Mesendoderm (in vitro differentiated cells): ENCODE measurements around the gene PRDM2.

Experiments used
- DNase-seq: peaks from one replicate; pipeline ENCODE4 v3.0.0; 2013
- H2AK5ac ChIP-seq: 2 replicates; pipeline ENCODE4 v1.6.1; 2013; ENCODE audit warnings: low read length, inconsistent platforms
- H2BK120ac ChIP-seq: 2 replicates; pipeline ENCODE4 v1.6.1; 2013; ENCODE audit warnings: low read depth, mild to moderate bottlenecking, low read length, moderate library complexity, mixed read lengths
- H2BK15ac ChIP-seq: replicated peaks from 2 replicates; pipeline ENCODE4 v1.6.1; 2013; ENCODE audit warnings: low read depth, mild to moderate bottlenecking, moderate library complexity
- H2BK5ac ChIP-seq: 2 replicates; pipeline ENCODE4 v1.6.1; 2013; ENCODE audit warnings: low read length, inconsistent platforms
- H3K18ac ChIP-seq: 2 replicates; pipeline ENCODE4 v1.6.1; 2013; ENCODE audit warnings: mild to moderate bottlenecking, low read length, mixed read lengths
- H3K23ac ChIP-seq: one replicate; pipeline ENCODE4 v1.6.1; 2013; ENCODE audit warnings: low read length
- H3K27ac ChIP-seq: 2 replicates; pipeline ENCODE4 v1.5.1; 2013; ENCODE audit warnings: low read depth, mild to moderate bottlenecking, inconsistent platforms, low read length, moderate library complexity
- H3K27me3 ChIP-seq: 2 replicates; pipeline ENCODE4 v1.6.1; 2013; ENCODE audit warnings: low read length, control low read depth, mild to moderate bottlenecking, inconsistent platforms; ENCODE audit not compliant: insufficient read depth, poor library complexity
- H3K36me3 ChIP-seq: 2 replicates; pipeline ENCODE4 v1.6.1; 2013; ENCODE audit warnings: low read length, inconsistent platforms; ENCODE audit not compliant: control insufficient read depth, insufficient read depth
- H3K4ac ChIP-seq: one replicate; pipeline ENCODE4 v1.6.1; 2013; ENCODE audit warnings: low read depth, mild to moderate bottlenecking, low read length, moderate library complexity
- H3K4me1 ChIP-seq: 2 replicates; pipeline ENCODE4 v1.6.1; 2013; ENCODE audit warnings: low read depth, low read length, inconsistent platforms; ENCODE audit not compliant: control insufficient read depth
- H3K4me2 ChIP-seq: 2 replicates; pipeline ENCODE4 v1.6.1; 2013; ENCODE audit warnings: low read length
- H3K4me3 ChIP-seq: 2 replicates; pipeline ENCODE4 v1.5.1; 2013; ENCODE audit warnings: mild to moderate bottlenecking, low read length
- H3K56ac ChIP-seq: one replicate; pipeline ENCODE4 v1.6.1; 2013; ENCODE audit warnings: low read length
- H3K79me1 ChIP-seq: 2 replicates; pipeline ENCODE4 v1.6.1; 2013; ENCODE audit warnings: low read length, inconsistent platforms
- H3K79me2 ChIP-seq: 2 replicates; pipeline ENCODE4 v1.6.1; 2013; ENCODE audit warnings: mild to moderate bottlenecking, low read length; ENCODE audit not compliant: control insufficient read depth, insufficient read depth
- H3K9ac ChIP-seq: 2 replicates; pipeline ENCODE4 v1.6.1; 2013; ENCODE audit warnings: low read length, inconsistent platforms
- H4K5ac ChIP-seq: one replicate; pipeline ENCODE4 v1.6.1; 2013; ENCODE audit warnings: low read length
- H4K8ac ChIP-seq: one replicate; pipeline ENCODE4 v1.6.1; 2013; ENCODE audit warnings: low read depth, mild to moderate bottlenecking, control low read depth, low read length, moderate library complexity
- WGBS: extraction: QIAGEN DNeasy Blood & Tissue Kit; methylation state at CpG from one replicate; pipeline ENCODE4 v1.1.7; 2013; ENCODE audit warnings: low lambda C conversion rate, missing lambda C conversion rate; ENCODE audit not compliant: insufficient coverage; ENCODE audit errors: extremely low coverage; 5-methylcytosine and 5-hydroxymethylcytosine counted together

PRDM2 gene

DNA sequence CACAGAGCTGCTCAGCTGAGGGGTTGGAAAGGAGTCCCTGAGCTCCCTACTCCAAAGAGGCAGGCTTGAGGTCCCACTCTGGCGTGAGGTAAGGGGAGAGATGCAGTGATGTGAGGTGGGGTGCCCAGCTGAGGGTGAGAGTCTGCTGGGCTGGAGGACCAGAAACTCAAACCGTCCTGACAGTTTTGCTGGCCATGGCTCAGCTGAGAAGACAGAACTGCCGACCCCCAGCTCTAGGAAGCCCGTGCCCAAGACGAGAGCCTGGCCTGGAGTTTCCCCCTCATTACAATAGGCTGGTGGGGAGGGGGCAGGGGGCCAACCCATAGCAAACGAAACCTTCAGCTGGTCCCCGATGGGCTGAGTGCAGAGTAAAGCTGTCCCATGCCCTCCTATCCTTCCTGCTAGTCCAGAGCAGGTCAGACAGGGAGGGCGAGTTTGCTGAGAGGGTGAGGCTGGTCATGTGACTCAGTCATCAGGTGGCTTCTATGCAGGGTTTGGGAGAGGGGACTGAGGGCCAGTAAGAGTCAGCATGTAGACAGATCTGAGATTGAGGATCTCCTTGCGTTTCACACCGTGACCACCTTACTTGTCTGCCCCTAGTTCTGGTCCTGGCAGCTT lies 129.3 kb downstream of the PRDM2 start:
- H2BK15ac ChIP-seq = no peak overlapping the region
- H3K4me1 ChIP-seq = no peaks in the 10 kb centered on the region
- H3K4ac ChIP-seq = no peak overlapping the region
- H3K9ac ChIP-seq = no peak overlapping the region
- no peak overlapping the region for H4K5ac ChIP-seq
- H2BK5ac ChIP-seq = no peak overlapping the region
- no peak overlapping the region for H3K18ac ChIP-seq
- no peak overlapping the region for H3K23ac ChIP-seq
- no peaks in the 10 kb centered on the region for H3K36me3 ChIP-seq
- no CpG with 5 or more reads among the region's 10 CpGs for WGBS
- H3K4me3 ChIP-seq = no peak overlapping the region
- DNase-seq = no peak
- no peak overlapping the region for H3K56ac ChIP-seq
- H4K8ac ChIP-seq = no peak overlapping the region
- H3K4me2 ChIP-seq = no peak overlapping the region
- no peaks in the 10 kb centered on the region for H3K79me1 ChIP-seq
- H2BK120ac ChIP-seq = no peak overlapping the region
- no peaks in the 10 kb centered on the region for H3K79me2 ChIP-seq
- H3K27ac ChIP-seq = no peak overlapping the region
- no peak overlapping the region for H2AK5ac ChIP-seq
- H3K27me3 ChIP-seq = no peaks in the 10 kb centered on the region

DNA sequence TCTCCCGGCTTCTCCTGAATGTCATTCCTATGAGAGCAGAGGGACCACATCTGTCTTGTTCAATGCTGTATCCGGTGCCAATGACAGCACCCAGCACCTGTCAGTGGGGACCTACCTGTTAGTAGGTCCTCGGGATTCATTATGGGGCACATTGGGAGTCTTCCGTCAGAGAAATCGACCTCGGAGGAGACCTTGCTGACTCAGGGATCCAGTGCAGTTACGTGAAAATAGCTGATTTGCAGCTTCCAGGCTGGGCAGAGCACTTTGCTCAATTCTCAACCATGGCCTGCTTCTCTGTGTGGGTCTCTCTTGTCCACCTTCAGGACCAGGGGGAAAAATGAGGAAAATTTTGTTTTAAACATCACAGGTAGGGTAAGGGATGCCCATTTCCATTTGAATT lies 130.2 kb downstream of the PRDM2 start:
- H3K4me3 ChIP-seq = no peak overlapping the region
- H2BK5ac ChIP-seq = no peak overlapping the region
- no peak overlapping the region for H4K8ac ChIP-seq
- H3K79me1 ChIP-seq = no peaks in the 10 kb centered on the region
- no peak overlapping the region for H2AK5ac ChIP-seq
- no peaks in the 10 kb centered on the region for H3K27me3 ChIP-seq
- H3K9ac ChIP-seq = no peak overlapping the region
- no peaks in the 10 kb centered on the region for H3K79me2 ChIP-seq
- H4K5ac ChIP-seq = no peak overlapping the region
- no CpG with 5 or more reads among the region's 7 CpGs for WGBS
- no peak overlapping the region for H2BK120ac ChIP-seq
- no peak for DNase-seq
- no peak overlapping the region for H3K4ac ChIP-seq
- H3K36me3 ChIP-seq = no peaks in the 10 kb centered on the region
- H3K56ac ChIP-seq = no peak overlapping the region
- no peak overlapping the region for H3K18ac ChIP-seq
- no peaks in the 10 kb centered on the region for H3K4me1 ChIP-seq
- H3K27ac ChIP-seq = no peak overlapping the region
- H3K4me2 ChIP-seq = no peak overlapping the region
- no peak overlapping the region for H3K23ac ChIP-seq
- H2BK15ac ChIP-seq = no peak overlapping the region

DNA sequence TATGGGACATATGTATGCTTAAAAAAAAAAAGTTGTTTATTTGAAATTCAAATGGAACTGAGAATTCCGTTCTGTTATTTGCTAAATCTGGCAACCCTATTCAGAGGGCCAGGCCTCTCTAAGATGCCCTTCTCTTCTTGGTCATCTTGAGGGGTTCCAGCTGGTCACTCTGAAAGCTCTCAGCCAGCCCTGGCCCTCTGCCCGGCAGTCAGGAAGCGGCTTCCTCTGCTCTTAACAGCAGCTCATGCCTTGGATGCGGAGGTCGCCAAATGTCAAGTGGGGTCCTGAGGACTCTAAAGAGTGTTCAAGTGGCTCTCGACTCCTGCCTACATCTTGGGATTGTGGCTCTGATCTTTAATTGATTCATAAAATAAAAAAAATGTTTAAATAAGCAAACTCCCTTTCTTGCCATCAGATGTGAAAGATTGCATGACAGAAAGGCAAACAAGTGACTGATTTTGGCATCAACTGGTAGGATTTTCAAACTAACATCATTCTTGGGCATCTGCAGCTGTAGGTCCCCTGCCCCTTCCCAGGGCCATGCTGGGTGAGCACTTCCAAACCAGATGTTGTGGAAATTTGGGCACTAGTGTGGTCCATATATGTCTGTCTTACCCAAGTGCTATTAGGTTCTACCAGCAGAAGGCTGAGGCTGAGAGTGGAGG lies 130.8 kb downstream of the PRDM2 start:
- no peak for DNase-seq
- Histone ChIP-seq H4K8ac (no peak overlapping the region), H2BK120ac (no peak overlapping the region), H3K4me1 (no peaks in the 10 kb centered on the region), H4K5ac (no peak overlapping the region), H3K79me1 (no peaks in the 10 kb centered on the region), H3K4ac (no peak overlapping the region), H3K9ac (no peak overlapping the region), H2BK15ac (no peak overlapping the region), H3K27ac (no peak overlapping the region), H3K56ac (no peak overlapping the region), H3K18ac (no peak overlapping the region), H3K36me3 (no peaks in the 10 kb centered on the region), H2AK5ac (no peak overlapping the region), H3K4me3 (no peak overlapping the region), H2BK5ac (no peak overlapping the region), H3K79me2 (no peaks in the 10 kb centered on the region), H3K23ac (no peak overlapping the region), H3K27me3 (no peaks in the 10 kb centered on the region), H3K4me2 (no peak overlapping the region)
- WGBS = no CpG with 5 or more reads among the region's 6 CpGs

DNA sequence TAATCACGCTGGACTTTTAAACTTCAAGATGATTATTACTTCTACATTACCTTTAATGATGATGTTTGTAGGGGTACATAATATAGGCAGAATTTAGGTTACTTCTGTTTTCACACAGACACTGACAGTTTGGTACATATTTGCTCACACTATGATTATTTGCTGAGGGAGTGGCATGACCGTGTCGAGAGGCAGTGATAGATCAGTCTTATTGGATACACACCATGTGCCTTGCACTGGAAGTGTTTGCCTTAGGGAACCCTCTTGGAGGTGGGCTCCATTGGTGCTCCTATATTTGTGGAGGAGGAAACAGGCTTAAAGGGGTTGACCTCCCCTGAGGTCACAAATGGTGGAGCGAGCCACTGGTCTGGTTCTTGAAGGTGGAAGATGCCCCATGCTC lies 132.1 kb downstream of the PRDM2 start:
- Histone ChIP-seq H3K79me1 (no peaks in the 10 kb centered on the region), H3K56ac (no peak overlapping the region), H3K79me2 (no peaks in the 10 kb centered on the region), H3K4me2 (no peak overlapping the region), H3K9ac (no peak overlapping the region), H2BK120ac (no peak overlapping the region), H2AK5ac (no peak overlapping the region), H2BK5ac (no peak overlapping the region), H3K27me3 (no peaks in the 10 kb centered on the region), H4K5ac (no peak overlapping the region), H2BK15ac (no peak overlapping the region), H3K23ac (no peak overlapping the region), H3K36me3 (no peaks in the 10 kb centered on the region), H3K27ac (no peak overlapping the region), H3K18ac (no peak overlapping the region), H4K8ac (no peak overlapping the region), H3K4me1 (no peaks in the 10 kb centered on the region), H3K4me3 (no peak overlapping the region), H3K4ac (no peak overlapping the region)
- no peak for DNase-seq
- no CpG with 5 or more reads among the region's 4 CpGs for WGBS

DNA sequence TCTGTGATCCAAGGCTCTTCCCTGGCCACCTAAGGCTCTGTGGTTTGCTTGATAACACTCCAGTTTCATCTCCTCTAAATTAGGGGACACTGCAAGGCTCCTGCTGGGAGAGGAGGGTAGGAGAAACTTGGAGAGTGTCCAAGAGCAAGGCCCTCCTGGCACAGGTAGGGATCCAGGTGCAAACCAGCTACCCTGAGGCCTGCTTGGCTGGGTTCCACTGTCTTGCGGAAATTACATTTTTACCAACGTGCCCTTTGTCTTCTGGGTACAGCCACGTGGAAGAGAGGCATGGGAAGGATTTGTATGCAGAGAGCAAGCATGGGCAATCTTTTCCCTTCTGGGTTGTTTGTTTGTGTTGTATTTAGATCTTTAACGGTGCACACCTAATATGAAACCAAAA lies 132.5 kb downstream of the PRDM2 start:
- Histone ChIP-seq H2BK5ac (no peak overlapping the region), H3K4me1 (no peaks in the 10 kb centered on the region), H2BK120ac (no peak overlapping the region), H3K56ac (no peak overlapping the region), H3K27ac (no peak overlapping the region), H3K18ac (no peak overlapping the region), H3K4me3 (no peak overlapping the region), H4K5ac (no peak overlapping the region), H3K79me2 (no peaks in the 10 kb centered on the region), H3K36me3 (no peaks in the 10 kb centered on the region), H3K9ac (no peak overlapping the region), H3K27me3 (no peaks in the 10 kb centered on the region), H3K79me1 (no peaks in the 10 kb centered on the region), H3K4me2 (no peak overlapping the region), H2AK5ac (no peak overlapping the region), H4K8ac (no peak overlapping the region), H3K4ac (no peak overlapping the region), H2BK15ac (no peak overlapping the region), H3K23ac (no peak overlapping the region)
- no peak for DNase-seq
- no CpG with 5 or more reads among the region's 4 CpGs for WGBS

DNA sequence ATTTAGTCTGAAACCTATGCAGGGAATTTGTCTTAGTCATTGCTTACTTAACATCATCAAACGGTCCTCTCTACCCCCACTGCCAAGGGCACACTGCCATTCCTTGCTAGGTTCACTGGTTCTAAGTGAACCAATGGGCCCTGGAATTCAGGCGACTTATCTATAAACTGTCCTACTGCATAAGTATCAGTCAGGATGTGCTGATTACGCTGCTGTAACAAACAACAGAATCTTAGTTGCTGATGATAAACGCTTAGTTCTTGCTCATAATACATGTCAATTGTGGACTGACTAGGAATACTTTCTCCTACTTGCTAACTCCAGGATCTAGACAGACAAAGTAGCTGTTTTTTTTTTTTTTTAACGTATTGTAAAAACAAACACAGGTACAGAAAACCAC lies 136.1 kb downstream of the PRDM2 start:
- no peak overlapping the region for H2BK5ac ChIP-seq
- no peaks in the 10 kb centered on the region for H3K79me1 ChIP-seq
- no peak overlapping the region for H3K4ac ChIP-seq
- no peak overlapping the region for H3K18ac ChIP-seq
- no peak overlapping the region for H3K4me2 ChIP-seq
- H2AK5ac ChIP-seq = no peak overlapping the region
- no peak overlapping the region for H3K23ac ChIP-seq
- no peak overlapping the region for H3K4me3 ChIP-seq
- no peaks in the 10 kb centered on the region for H3K79me2 ChIP-seq
- H3K56ac ChIP-seq = no peak overlapping the region
- no peak overlapping the region for H3K9ac ChIP-seq
- no peak overlapping the region for H2BK15ac ChIP-seq
- H2BK120ac ChIP-seq = no peak overlapping the region
- no peaks in the 10 kb centered on the region for H3K4me1 ChIP-seq
- no peaks in the 10 kb centered on the region for H3K36me3 ChIP-seq
- H4K8ac ChIP-seq = no peak overlapping the region
- no peaks in the 10 kb centered on the region for H3K27me3 ChIP-seq
- no peak for DNase-seq
- no peak overlapping the region for H4K5ac ChIP-seq
- WGBS = no CpG with 5 or more reads among the region's 5 CpGs
- H3K27ac ChIP-seq = no peak overlapping the region
